ENCODE results near the gene SEL1L3.

- TF ChIP-seq ZBTB43 (CRISPR knock-in tag; conservative IDR thresholded peaks at IDR 0.05) (no peak), SIN3A (IDR thresholded peaks at IDR 0.05; ENCODE audit: borderline replicate concordance, low read depth, low read length) (no peak), RFX5 (IDR thresholded peaks at IDR 0.05; ENCODE audit: low read depth, low read length) (no peak), ZFP37 (CRISPR knock-in tag; IDR thresholded peaks at IDR 0.05; ENCODE audit: borderline replicate concordance) (no peak), ZNF263 (CRISPR knock-in tag; IDR thresholded peaks at IDR 0.05) (no peak), HMGXB4 (CRISPR knock-in tag; IDR thresholded peaks at IDR 0.05; ENCODE audit: borderline replicate concordance in 1 of 2, low read depth in 1 of 2) (no peak), ZNF10 (CRISPR knock-in tag; IDR thresholded peaks at IDR 0.05; ENCODE audit: borderline replicate concordance, low read depth) (no peak), PAXIP1 (CRISPR knock-in tag; conservative IDR thresholded peaks at IDR 0.05) (no peak), CEBPB (IDR thresholded peaks at IDR 0.05; ENCODE audit: borderline replicate concordance, low read depth, low read length) (no peak), ETV5 (CRISPR knock-in tag; IDR thresholded peaks at IDR 0.05; ENCODE audit: borderline replicate concordance) (no peak), EZH2 (conservative IDR thresholded peaks at IDR 0.05; ENCODE audit: low read depth, low read length) (no peak), NFATC3 (CRISPR knock-in tag; IDR thresholded peaks at IDR 0.05) (no peak)
Observed at GRCh38 chr4:25757452-25757851, 105.3 kb downstream of the SEL1L3 start.

All from HepG2 (cell line).